Motor neuron (in vitro differentiated cells): ENCODE measurements around the gene IL10RB. TPM values are rescaled to one million over a fixed set of nuclear protein-coding genes. Genes with fewer than 3 reads are reported as not detected.

Experiments used
- ATAC-seq, 8 experiments: fragments of 200-7000 bp; cut with Tn5 transposase; replicated peaks in 6 of 8; 2 replicates each; pipeline ENCODE4 v1.8.0; 2021; ENCODE audit warnings: mild to moderate bottlenecking in 8 of 8, moderate library complexity in 8 of 8
- H3K27ac ChIP-seq, 2 donors: fragments of 250-450 bp; sonication (Bioruptor Pico); 2 replicates each; pipeline ENCODE4 v1.9.0; 2021; ENCODE audit warnings: antibody characterized with exemption in 2 of 2, mild to moderate bottlenecking in 2 of 2, moderate library complexity in 1 of 2
- H3K4me1 ChIP-seq, 2 donors: fragments of 250-450 bp; sonication (Bioruptor Pico); replicated peaks in 1 of 2; 2 replicates each; pipeline ENCODE4 v1.6.1; 2021; ENCODE audit warnings: antibody characterized with exemption in 2 of 2, mild to moderate bottlenecking in 2 of 2, moderate library complexity in 1 of 2
- H3K4me3 ChIP-seq, 5 donors: fragments of 250-450 bp; sonication (Bioruptor Pico); 2 replicates each; pipeline ENCODE4 v1.9.0; 2021; ENCODE audit warnings: antibody characterized with exemption in 5 of 5, mild to moderate bottlenecking in 5 of 5, moderate library complexity in 4 of 5
- WGBS, 10 experiments: fragments of 450-650 bp; shearing (Covaris generic); methylation state at CpG; one replicate each; pipeline ENCODE4 v1.0.0; 2022; 5-methylcytosine and 5-hydroxymethylcytosine counted together
- in situ Hi-C, 9 experiments: fragments of 400-800 bp; cut with MboI; loops; one replicate each; pipeline ENCODE4 v1.15.0; 2021; ENCODE audit warnings: low sequenced_read_pairs in 9 of 9, low pct_unique_long_range_greater_than_20kb in 2 of 9; ENCODE audit not compliant: unreplicated experiment in 9 of 9
- total RNA-seq, 8 experiments: library from RNA; unstranded; fragments of 300-600 nt; gene quantifications; 2 replicates each; pipeline versions ENCODE4 v1.2.3 to v1.2.4, GENCODE V29; 2022

IL10RB gene
- total RNA-seq, 8 experiments from 2014 or later, result 4.1 to 17.8 (median 9.7) TPM

DNA sequence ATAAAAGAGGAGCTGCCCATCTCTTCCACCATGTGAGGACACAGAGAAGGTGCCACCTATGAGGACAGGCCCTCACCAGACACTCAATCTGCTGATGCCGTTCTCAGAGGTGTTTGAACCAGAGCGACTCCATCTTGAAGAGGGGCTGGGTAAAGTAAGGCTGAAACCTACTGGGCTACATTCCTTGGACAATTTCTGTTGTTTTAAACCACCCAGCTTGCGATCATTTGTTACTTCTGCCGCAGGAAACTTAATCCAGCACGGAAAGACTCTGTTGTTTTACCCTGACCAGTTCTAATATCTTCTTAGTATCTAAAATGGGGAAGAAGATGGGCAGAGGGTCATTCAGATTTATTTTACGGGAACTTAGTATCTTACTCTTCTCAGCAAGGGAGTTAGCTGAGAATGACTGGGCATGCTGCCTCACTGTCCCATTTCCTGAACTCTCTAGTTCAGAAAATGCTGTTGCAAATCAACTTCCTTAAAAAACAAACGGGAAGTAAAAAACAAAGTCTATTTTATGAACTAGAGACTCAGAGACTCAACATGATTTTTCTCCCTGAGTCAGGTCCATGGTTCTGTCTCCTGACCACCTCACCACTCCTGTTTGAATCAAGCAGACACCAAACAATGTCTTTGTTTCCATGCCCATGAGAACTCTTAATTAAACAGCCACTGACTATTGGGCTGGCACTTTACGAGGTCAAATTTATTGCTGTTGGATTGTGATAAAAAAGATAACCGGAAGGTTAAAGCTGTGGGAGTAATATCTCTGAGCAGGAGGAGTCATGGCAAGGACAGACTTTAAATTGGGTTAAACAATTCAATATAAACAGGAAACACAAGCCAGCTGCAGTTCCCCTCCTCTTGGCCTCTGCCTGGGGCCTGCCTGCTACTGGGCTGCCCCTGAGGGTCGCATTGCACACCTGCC lies 34.8 kb downstream of the IL10RB start:
- ATAC-seq, result peak in 1 of 8 experiments; percentile 16
- 32 to 95% (median 64%) methylated on average over 1 to 8 of the region's 10 CpGs for WGBS, 10 experiments
- no peak overlapping the region for H3K27ac ChIP-seq

DNA sequence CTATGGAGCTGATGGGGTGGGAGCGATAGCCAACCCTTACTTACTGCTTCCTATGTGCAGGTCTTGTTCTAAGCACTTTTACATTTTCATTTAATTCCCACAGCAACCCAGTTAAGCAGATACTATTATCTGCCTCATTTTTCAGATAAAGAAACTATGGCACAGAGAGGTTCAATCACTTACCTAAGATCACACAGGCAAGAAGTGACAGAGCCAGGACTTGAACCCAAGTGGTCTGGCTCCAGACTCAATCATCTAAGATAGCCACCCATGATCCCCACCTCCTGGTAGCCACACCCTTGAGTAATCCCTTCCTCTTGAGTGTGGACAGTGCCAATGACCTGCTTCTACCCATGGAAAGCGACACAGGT lies 35.5 kb downstream of the IL10RB start:
- 80 to 100% (median 100%) methylated on average over 1 to 2 of the region's 2 CpGs; no CpG with 5 or more reads in 1 of the 10 experiments for WGBS, 10 experiments
- in situ Hi-C loops, result no loop called here
- no peak for ATAC-seq

More for the DNA sequence above, 34.8 kb downstream of the IL10RB start:
- in situ Hi-C loops, result no loop called here
- no peak overlapping the region for H3K4me3 ChIP-seq
- H3K4me1 ChIP-seq, result no peaks in the 10 kb centered on the region

GRCh38 chr21:33302055-33302454 lies 35.9 kb downstream of the IL10RB start:
- H3K4me3 ChIP-seq, result no peak overlapping the region
- no peaks in the 10 kb centered on the region for H3K4me1 ChIP-seq
- no peak overlapping the region for H3K27ac ChIP-seq
- 83 to 100% (median 100%) methylated on average over 1 to 6 of the region's 7 CpGs; no CpG with 5 or more reads in 1 of the 10 experiments for WGBS, 10 experiments
- in situ Hi-C loops, result no loop called here
- no peak for ATAC-seq

More for the DNA sequence above, 35.5 kb downstream of the IL10RB start:
- Histone ChIP-seq H3K4me3 (no peak overlapping the region), H3K27ac (no peak overlapping the region), H3K4me1 (no peaks in the 10 kb centered on the region)

DNA sequence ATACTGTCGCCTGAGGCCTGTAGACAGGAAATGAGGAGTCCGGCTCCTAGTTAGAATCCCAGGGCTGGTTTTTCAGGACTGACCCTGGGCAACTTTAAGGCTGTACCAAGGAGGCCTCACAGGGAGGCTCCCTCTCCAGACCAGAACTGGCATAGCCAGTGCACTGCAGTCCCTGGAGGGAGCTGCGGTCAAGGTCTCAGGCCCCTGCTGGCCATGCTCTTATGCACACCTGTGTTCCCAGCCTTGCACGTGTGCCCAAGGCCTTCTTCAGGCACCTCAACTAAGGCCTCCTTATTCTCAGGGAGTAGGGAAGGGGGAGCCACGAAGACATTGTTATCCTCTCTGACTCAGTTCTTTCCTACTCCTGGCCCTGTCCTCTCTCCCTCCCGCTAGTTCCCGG lies 36.6 kb downstream of the IL10RB start:
- H3K27ac ChIP-seq, result no peak overlapping the region
- no peak for ATAC-seq
- no peaks in the 10 kb centered on the region for H3K4me1 ChIP-seq
- no peak overlapping the region for H3K4me3 ChIP-seq
- 67 to 93% (median 80%) methylated on average over 1 to 3 of the region's 7 CpGs; no CpG with 5 or more reads in 5 of the 10 experiments for WGBS, 10 experiments
- in situ Hi-C loops, result no loop called here

- Histone ChIP-seq H3K4me3 (no peak overlapping the region), H3K4me1 (no peaks in the 10 kb centered on the region), H3K27ac (no peak overlapping the region)
- 33 to 100% (median 88%) methylated on average over 1 to 4 of the region's 4 CpGs; no CpG with 5 or more reads in 2 of the 10 experiments for WGBS, 10 experiments
- no peak for ATAC-seq
- in situ Hi-C loops, result no loop called here
These were observed 39.1 kb downstream of the IL10RB start for GRCh38 chr21:33305344-33305671.

- H3K4me3 ChIP-seq, result no peak overlapping the region
- WGBS, 10 experiments, result 20 to 100% (median 60%) methylated on average over 1 to 2 of the region's 2 CpGs; no CpG with 5 or more reads in 3 of the 10 experiments
- H3K27ac ChIP-seq, result no peak overlapping the region
- peak in 2 of 8 experiments; percentile 58 to 76 for ATAC-seq
- H3K4me1 ChIP-seq, result no peaks in the 10 kb centered on the region
- in situ Hi-C loops, result no loop called here
These were observed 39.8 kb downstream of the IL10RB start for GRCh38 chr21:33305938-33306337.

DNA sequence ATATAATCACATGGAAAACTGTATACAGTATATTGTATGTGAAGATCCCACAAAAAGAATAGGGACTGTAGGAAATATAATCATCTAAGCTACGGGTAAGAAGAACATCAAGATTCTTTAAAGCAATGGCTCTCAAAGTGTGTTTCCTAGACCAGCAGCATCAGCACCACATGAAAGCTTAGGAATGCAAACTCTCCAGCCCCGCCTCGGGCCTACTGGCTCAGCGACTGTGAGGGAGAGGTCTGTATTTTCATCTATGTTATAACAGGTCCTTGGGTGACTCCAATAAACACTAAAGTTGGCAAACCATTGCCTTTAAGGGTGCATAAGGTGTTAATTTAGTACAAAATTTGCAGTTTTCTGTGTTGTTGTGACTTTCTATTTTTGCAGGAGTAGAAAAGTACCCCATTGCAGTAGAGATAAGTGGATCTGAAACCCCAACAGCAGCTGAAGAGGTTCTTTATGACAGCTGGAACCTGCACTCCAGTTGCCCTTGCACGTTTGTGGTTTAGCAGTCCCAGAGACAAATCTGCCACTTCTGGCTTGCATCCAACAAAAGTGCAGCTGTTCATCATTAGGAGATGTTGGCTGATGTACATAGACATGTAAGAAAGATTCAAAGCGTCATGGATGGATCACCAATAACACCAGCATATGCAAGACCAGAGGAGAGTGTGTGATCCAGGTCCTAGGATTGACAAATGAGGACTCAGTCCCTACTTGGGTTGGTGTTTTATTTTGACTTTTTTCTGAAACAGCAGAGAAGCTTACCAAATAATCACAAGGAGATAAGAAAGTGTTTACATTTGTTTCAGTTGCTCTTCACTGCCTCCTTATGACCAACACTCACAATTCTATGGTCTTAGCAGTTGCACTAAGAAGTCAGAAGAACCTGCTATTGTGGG lies 42.7 kb downstream of the IL10RB start:
- WGBS, 10 experiments, result 16 to 86% (median 58%) methylated on average over 1 to 6 of the region's 6 CpGs; no CpG with 5 or more reads in 1 of the 10 experiments
- no peak overlapping the region for H3K27ac ChIP-seq
- in situ Hi-C loops, result no loop called here
- no peak overlapping the region for H3K4me3 ChIP-seq
- peak in 2 of 8 experiments; percentile 32 to 34 for ATAC-seq
- H3K4me1 ChIP-seq, result no peaks in the 10 kb centered on the region

DNA sequence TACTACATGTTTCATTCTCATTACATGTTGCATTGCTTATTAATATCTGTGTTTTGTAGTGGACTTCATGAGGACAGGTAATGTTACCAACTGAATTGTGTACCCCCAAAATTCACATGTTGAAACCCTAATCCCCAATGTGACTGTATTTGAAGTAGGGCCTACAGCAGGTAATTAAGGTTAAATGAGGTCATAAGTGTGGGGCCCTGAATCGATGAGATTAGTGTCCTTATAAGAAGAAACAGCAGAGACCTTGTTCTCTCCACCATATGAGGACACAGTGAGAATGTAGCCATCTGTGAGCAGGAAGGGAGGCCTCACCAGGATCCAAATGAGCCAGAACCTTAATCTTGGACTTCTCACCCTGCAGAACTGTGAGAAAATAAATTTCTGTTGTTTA lies 43.6 kb downstream of the IL10RB start:
- 0 to 100% (median 77%) methylated on average over 1 of the region's 1 CpG; no CpG with 5 or more reads in 4 of the 10 experiments for WGBS, 10 experiments
- in situ Hi-C loops, result no loop called here
- no peaks in the 10 kb centered on the region for H3K4me1 ChIP-seq
- no peak overlapping the region for H3K4me3 ChIP-seq
- no peak overlapping the region for H3K27ac ChIP-seq
- no peak for ATAC-seq

DNA sequence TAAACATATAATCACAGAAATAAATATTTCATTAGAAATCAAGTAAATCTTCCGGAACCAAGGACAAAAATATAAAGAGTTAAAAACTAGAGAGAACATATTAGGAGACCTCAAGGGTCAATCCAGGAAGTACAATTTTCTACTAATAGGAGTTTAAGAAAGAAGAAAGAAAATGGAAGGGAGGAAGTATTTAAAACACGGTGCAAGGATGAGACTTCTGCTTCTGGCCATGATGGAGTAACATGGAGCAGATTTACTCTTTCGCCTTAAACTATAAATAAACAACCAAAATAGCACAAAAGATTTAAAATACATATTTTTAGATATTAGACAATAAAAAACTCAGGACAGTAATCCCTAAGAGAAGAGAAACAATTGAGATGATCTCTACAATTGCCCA lies 46.0 kb downstream of the IL10RB start:
- H3K4me1 ChIP-seq, result no peaks in the 10 kb centered on the region
- H3K4me3 ChIP-seq, result no peak overlapping the region
- in situ Hi-C loops, result no loop called here
- 59 to 96% (median 90%) methylated on average over 2 to 3 of the region's 3 CpGs for WGBS, 10 experiments
- H3K27ac ChIP-seq, result no peak overlapping the region
- ATAC-seq, result no peak

GRCh38 chr21:33313183-33313582 lies 47.0 kb downstream of the IL10RB start:
- 89 to 100% (median 100%) methylated on average over 1 of the region's 1 CpG; no CpG with 5 or more reads in 2 of the 10 experiments for WGBS, 10 experiments
- in situ Hi-C loops, result no loop called here
- no peak for ATAC-seq
- H3K4me3 ChIP-seq, result no peak overlapping the region
- H3K27ac ChIP-seq, result no peak overlapping the region
- no peaks in the 10 kb centered on the region for H3K4me1 ChIP-seq

- in situ Hi-C loops, result no loop called here
- no peaks in the 10 kb centered on the region for H3K4me1 ChIP-seq
- ATAC-seq, result no peak
- no peak overlapping the region for H3K27ac ChIP-seq
- WGBS, 10 experiments, result 25 to 85% (median 70%) methylated on average over 2 to 4 of the region's 4 CpGs
- no peak overlapping the region for H3K4me3 ChIP-seq
These were observed 47.4 kb downstream of the IL10RB start for GRCh38 chr21:33313611-33314010.

DNA sequence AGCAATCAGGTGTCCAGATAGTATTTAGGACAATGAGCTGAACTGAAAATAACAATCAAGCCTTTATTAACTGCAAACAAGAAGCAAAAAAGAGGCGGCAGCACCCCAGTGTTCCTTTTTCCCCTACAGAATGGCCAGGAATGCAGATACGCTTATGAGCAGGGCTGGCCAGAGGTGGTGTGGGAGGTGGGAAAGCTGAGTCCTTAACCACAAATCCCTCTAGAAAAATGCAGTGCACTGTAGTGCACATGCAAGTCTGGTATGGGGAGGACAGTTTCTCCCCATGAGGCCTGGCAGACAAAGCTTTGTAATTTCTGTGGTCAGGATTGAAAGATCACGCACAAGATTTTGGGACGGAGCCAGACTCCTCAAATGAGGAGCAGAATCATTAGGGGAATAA lies 47.9 kb downstream of the IL10RB start:
- Histone ChIP-seq H3K4me1 (no peaks in the 10 kb centered on the region), H3K27ac (no peak overlapping the region), H3K4me3 (no peak overlapping the region)
- 25 to 100% (median 70%) methylated on average over 1 to 4 of the region's 4 CpGs; no CpG with 5 or more reads in 1 of the 10 experiments for WGBS, 10 experiments
- ATAC-seq, result peak in 2 of 8 experiments; percentile 52 to 64
- in situ Hi-C loops, result no loop called here
